ENCODE measurements around the gene ASB18. TPM values are rescaled to one million over a fixed set of nuclear protein-coding genes. Genes with fewer than 3 reads are reported as not detected.

ASB18 gene
- total and polyA plus RNA-seq, 2 of the 4 experiments (the other 2 are of a cell fraction): not detected

GRCh38 chr2:236156095-236156859, 107.9 kb downstream of the ASB18 start:
- POLR2A ChIA-PET (ENCODE audit: unreplicated experiment): no interaction called here

More at GRCh38 chr2:236156095-236156859, 107.9 kb downstream of the ASB18 start:
- Histone ChIP-seq H3K27ac (ENCODE audit: insufficient read depth, low read length) (no peak overlapping the region), H2BK5ac (ENCODE audit: low read depth, low read length, poor library complexity, severe bottlenecking) (no peak overlapping the region), H2AK9ac (replicated peaks; ENCODE audit: low read depth, low read length, poor library complexity) (no peak overlapping the region), H3K79me1 (ENCODE audit: low read depth in 1 of 2, low read length in 2 of 2) (no peaks in the 10 kb centered on the region), H4K8ac (ENCODE audit: low read depth in 2 of 2, low read length in 2 of 2) (no peak overlapping the region), H3K4me2 (ENCODE audit: low read depth, low read length) (no peak overlapping the region), H4K5ac (ENCODE audit: low read depth, low read length) (no peak overlapping the region), H2AK5ac (ENCODE audit: low read depth, low read length) (no peak overlapping the region), H3K23ac (ENCODE audit: low read depth, low read length) (no peak overlapping the region), H2BK15ac (ENCODE audit: low read depth, low read length) (no peak overlapping the region), H3K27me3 (ENCODE audit: control insufficient read depth, insufficient read depth, low read length) (peaks cover 56% of the 10 kb centered on the region), H3K9me1 (ENCODE audit: insufficient read depth, low read length) (no peaks in the 10 kb centered on the region), H4K20me1 (ENCODE audit: insufficient read depth, low read length) (no peaks in the 10 kb centered on the region), H2BK20ac (ENCODE audit: low read depth, low read length) (no peak overlapping the region), H2BK120ac (ENCODE audit: low read depth, low read length) (no peak overlapping the region), H3K56ac (ENCODE audit: extremely low read depth, insufficient read depth, low read length) (no peak overlapping the region), H4K91ac (ENCODE audit: insufficient read depth, low read depth, low read length) (no peak overlapping the region), H3K4ac (ENCODE audit: low read depth, low read length) (no peak overlapping the region), H3K9me3 (ENCODE audit: control insufficient read depth, insufficient read depth, low read length) (peaks cover 2% of the 10 kb centered on the region), H3K36me3 (ENCODE audit: control insufficient read depth, insufficient read depth, low read length) (no peaks in the 10 kb centered on the region), H2AFZ (replicated peaks; ENCODE audit: low read length, poor library complexity) (no peak overlapping the region), H3K18ac (ENCODE audit: low read depth, low read length) (no peak overlapping the region), H3K4me1 (ENCODE audit: control insufficient read depth, insufficient read depth, low read length) (no peaks in the 10 kb centered on the region), H3K14ac (replicated peaks; ENCODE audit: low read depth, low read length) (no peak overlapping the region), H3K9ac (ENCODE audit: low read depth, low read length) (no peak overlapping the region), H3K4me3 (ENCODE audit: insufficient read depth, low read depth, low read length) (no peak overlapping the region)
- WGBS, 2 experiments (ENCODE audit: extremely low coverage in 2 of 2, insufficient read length in 1 of 2): 70% methylated on average over 3 of the region's 16 CpGs; no CpG with 5 or more reads in 1 of the 2 experiments
- dilution Hi-C loops (cut with HindIII; ENCODE audit: low sequenced_read_pairs, unreplicated experiment) (no loop called here), in situ Hi-C loops (cut with MboI; ENCODE audit: low sequenced_read_pairs) (loop anchor here (25.0 kb wide), 1 partner anchor 544 kb away; no protein-coding TSS in a partner anchor), intact Hi-C loops (cut with micrococcal nuclease) (no loop called here)
- no peak for DNase-seq
- TF ChIP-seq RCOR1 (IDR thresholded peaks at IDR 0.05; ENCODE audit: insufficient replicate concordance, low read length) (no peak), BHLHE40 (IDR thresholded peaks at IDR 0.05; ENCODE audit: low read depth, low read length) (no peak), MAZ (IDR thresholded peaks at IDR 0.05; ENCODE audit: borderline replicate concordance, low read depth, low read length) (no peak), RFX5 (IDR thresholded peaks at IDR 0.05; ENCODE audit: low read depth, low read length) (no peak), CEBPB (IDR thresholded peaks at IDR 0.05; ENCODE audit: low read depth, low read length) (no peak), MAFK (IDR thresholded peaks at IDR 0.05; ENCODE audit: low read depth, low read length) (no peak), RAD21 (IDR thresholded peaks at IDR 0.05; ENCODE audit: low read length) (no peak), POLR2A (IDR thresholded peaks at IDR 0.05; ENCODE audit: low read depth, low read length) (no peak)
- TF ChIP-seq, protein P1, sequence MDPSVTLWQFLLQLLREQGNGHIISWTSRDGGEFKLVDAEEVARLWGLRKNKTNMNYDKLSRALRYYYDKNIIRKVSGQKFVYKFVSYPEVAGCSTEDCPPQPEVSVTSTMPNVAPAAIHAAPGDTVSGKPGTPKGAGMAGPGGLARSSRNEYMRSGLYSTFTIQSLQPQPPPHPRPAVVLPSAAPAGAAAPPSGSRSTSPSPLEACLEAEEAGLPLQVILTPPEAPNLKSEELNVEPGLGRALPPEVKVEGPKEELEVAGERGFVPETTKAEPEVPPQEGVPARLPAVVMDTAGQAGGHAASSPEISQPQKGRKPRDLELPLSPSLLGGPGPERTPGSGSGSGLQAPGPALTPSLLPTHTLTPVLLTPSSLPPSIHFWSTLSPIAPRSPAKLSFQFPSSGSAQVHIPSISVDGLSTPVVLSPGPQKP (IDR thresholded peaks at IDR 0.05; ENCODE audit: borderline replicate concordance, low read depth, low read length): no peak
- TF ChIP-seq, protein P2, sequence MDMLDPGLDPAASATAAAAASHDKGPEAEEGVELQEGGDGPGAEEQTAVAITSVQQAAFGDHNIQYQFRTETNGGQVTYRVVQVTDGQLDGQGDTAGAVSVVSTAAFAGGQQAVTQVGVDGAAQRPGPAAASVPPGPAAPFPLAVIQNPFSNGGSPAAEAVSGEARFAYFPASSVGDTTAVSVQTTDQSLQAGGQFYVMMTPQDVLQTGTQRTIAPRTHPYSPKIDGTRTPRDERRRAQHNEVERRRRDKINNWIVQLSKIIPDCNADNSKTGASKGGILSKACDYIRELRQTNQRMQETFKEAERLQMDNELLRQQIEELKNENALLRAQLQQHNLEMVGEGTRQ (IDR thresholded peaks at IDR 0.05; ENCODE audit: low read depth, low read length): no peak
- TF ChIP-seq, protein P3, sequence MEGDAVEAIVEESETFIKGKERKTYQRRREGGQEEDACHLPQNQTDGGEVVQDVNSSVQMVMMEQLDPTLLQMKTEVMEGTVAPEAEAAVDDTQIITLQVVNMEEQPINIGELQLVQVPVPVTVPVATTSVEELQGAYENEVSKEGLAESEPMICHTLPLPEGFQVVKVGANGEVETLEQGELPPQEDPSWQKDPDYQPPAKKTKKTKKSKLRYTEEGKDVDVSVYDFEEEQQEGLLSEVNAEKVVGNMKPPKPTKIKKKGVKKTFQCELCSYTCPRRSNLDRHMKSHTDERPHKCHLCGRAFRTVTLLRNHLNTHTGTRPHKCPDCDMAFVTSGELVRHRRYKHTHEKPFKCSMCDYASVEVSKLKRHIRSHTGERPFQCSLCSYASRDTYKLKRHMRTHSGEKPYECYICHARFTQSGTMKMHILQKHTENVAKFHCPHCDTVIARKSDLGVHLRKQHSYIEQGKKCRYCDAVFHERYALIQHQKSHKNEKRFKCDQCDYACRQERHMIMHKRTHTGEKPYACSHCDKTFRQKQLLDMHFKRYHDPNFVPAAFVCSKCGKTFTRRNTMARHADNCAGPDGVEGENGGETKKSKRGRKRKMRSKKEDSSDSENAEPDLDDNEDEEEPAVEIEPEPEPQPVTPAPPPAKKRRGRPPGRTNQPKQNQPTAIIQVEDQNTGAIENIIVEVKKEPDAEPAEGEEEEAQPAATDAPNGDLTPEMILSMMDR (conservative IDR thresholded peaks at IDR 0.05; ENCODE audit: low read depth, low read length): no peak
- CTCF ChIA-PET: no interaction called here
- no peak for ATAC-seq (ENCODE audit: low read depth)
- no TSS peak for BruUV-seq (replicated peaks)
